SK-N-DZ (cell line): ENCODE data around the gene TENT5A. TPM values are rescaled to one million over a fixed set of nuclear protein-coding genes. Genes with fewer than 3 reads are reported as not detected.
A peak's percentile ranks its signal among the peaks of the same experiment; 100 is the strongest.
"Not testable (repeated sequence)": the region's sequence is repeated elsewhere in the genome, so short reads cannot be mapped to it uniquely, and the experiment has no call there.

Experiments used
- DNase-seq: peaks from one replicate; pipeline ENCODE4 v3.0.0-alpha.2; 2015; ENCODE audit warnings: low spot score
- polyA plus RNA-seq, 2 experiments: library from polyadenylated mRNA; depleted of rRNA; stranded (reverse); fragments of >200 nt; gene quantifications; 2 replicates each; pipeline ENCODE4 v1.2.3, GENCODE V29; 2014

TENT5A gene
- 1.1 and 2.2 TPM in 2 replicates for polyA plus RNA-seq (2014; cell fraction: cytosol; rRNA removed)
- 2.0 and 2.9 TPM in 2 replicates for polyA plus RNA-seq (2014; cell fraction: nucleus; rRNA removed)

- DNase-seq: peak; percentile 82
Observed at GRCh38 chr6:81752084-81752920, at the start of gene TENT5A. TSS of gene TENT5A (minus strand) at chr6:81752681. CDS start at chr6:81752141, 540 bp downstream.

- no peak for DNase-seq
Observed at GRCh38 chr6:81801489-81801888, 49.0 kb upstream of the TENT5A start.

- DNase-seq: no peak
Observed at GRCh38 chr6:81800666-81801065, 48.2 kb upstream of the TENT5A start.

GRCh38 chr6:81799323-81799722, 46.8 kb upstream of the TENT5A start:
- no peak for DNase-seq

GRCh38 chr6:81797591-81797990, 45.1 kb upstream of the TENT5A start:
- no peak for DNase-seq

GRCh38 chr6:81795890-81796289, 43.4 kb upstream of the TENT5A start:
- DNase-seq: no peak

- DNase-seq: no peak
Observed at GRCh38 chr6:81793821-81794475, 41.5 kb upstream of the TENT5A start.

- DNase-seq: no peak
Observed at GRCh38 chr6:81792826-81793225, 40.3 kb upstream of the TENT5A start.

- no peak for DNase-seq
Observed at GRCh38 chr6:81791756-81792155, 39.3 kb upstream of the TENT5A start.

GRCh38 chr6:81790034-81790433, 37.6 kb upstream of the TENT5A start:
- DNase-seq: no peak

- no peak for DNase-seq
Observed at GRCh38 chr6:81789291-81789690, 36.8 kb upstream of the TENT5A start.

- DNase-seq: peak; percentile 53
Observed at GRCh38 chr6:81788748-81789147, 36.3 kb upstream of the TENT5A start.

GRCh38 chr6:81787313-81788068, 35.0 kb upstream of the TENT5A start:
- no peak for DNase-seq

- no peak for DNase-seq
Observed at GRCh38 chr6:81786150-81786549, 33.7 kb upstream of the TENT5A start.

- no peak for DNase-seq
Observed at GRCh38 chr6:81785377-81785776, 32.9 kb upstream of the TENT5A start.

GRCh38 chr6:81783893-81784292, 31.4 kb upstream of the TENT5A start:
- no peak for DNase-seq

- no peak for DNase-seq
Observed at GRCh38 chr6:81781624-81782023, 29.1 kb upstream of the TENT5A start.

- DNase-seq: no peak
Observed at GRCh38 chr6:81777586-81778268, 25.2 kb upstream of the TENT5A start.

GRCh38 chr6:81776219-81776618, 23.7 kb upstream of the TENT5A start:
- DNase-seq: not testable (repeated sequence)

- DNase-seq: no peak
Observed at GRCh38 chr6:81774542-81774941, 22.1 kb upstream of the TENT5A start.

GRCh38 chr6:81773887-81774286, 21.4 kb upstream of the TENT5A start:
- no peak for DNase-seq
